T-cell (primary cell): ENCODE measurements around the gene SPAG9. TPM values are rescaled to one million over a fixed set of nuclear protein-coding genes. Genes with fewer than 3 reads are reported as not detected.

Experiments
- ATAC-seq, 4 experiments: fragments of 200-7000 bp in 3 of 4; fragments of 150-1000 bp in 1 of 4; cut with Tn5 transposase; replicated peaks in 1 of 4; 1 replicate in 3 of 4; 2 replicates in 1 of 4; pipeline ENCODE4 v1.10.0; 2021; ENCODE audit warnings: moderate library complexity in 3 of 4, mild to moderate bottlenecking in 2 of 4, moderate number of reproducible peaks in 1 of 4
- CTCF ChIA-PET, 2 donors: fragments of 300-600 bp; sonication (Branson Sonifier 250); formaldehyde crosslinking; loops; one replicate each; lab custom pipeline; 2022; ENCODE audit warnings: antibody characterized with exemption in 2 of 2; lab: Charles Lee
- POLR2A ChIA-PET, 2 donors: fragments of 300-600 bp; sonication (Branson Sonifier 250); formaldehyde crosslinking; loops; one replicate each; lab custom pipeline; 2022; ENCODE audit warnings: antibody characterized with exemption in 2 of 2; lab: Charles Lee
- DNase-seq, 35 experiments: peaks; one replicate each; pipeline versions ENCODE4 v3.0.0 to v3.0.0-alpha.2; 2013 to 2023
- H3K27ac ChIP-seq: one replicate; pipeline ENCODE4 v1.5.1; 2013; ENCODE audit warnings: low read length
- H3K27me3 ChIP-seq, 2 experiments: replicated peaks in 1 of 2; 1 replicate in 1 of 2; 2 replicates in 1 of 2; pipeline versions ENCODE4 v1.6.1 to v1.7.0; 2013; ENCODE audit warnings: low read length in 1 of 2, mixed read lengths in 1 of 2; ENCODE audit not compliant: control insufficient read depth in 2 of 2, insufficient read depth in 2 of 2; ENCODE audit errors: extremely low read depth in 1 of 2
- H3K36me3 ChIP-seq, 2 donors: 1 replicate in 1 of 2; 2 replicates in 1 of 2; pipeline versions ENCODE4 v1.6.1 to v1.7.0; 2013; ENCODE audit warnings: low read length in 1 of 2; ENCODE audit not compliant: control insufficient read depth in 2 of 2, insufficient read depth in 1 of 2; ENCODE audit errors: extremely low read depth in 1 of 2
- H3K4me1 ChIP-seq, 2 experiments: 1 replicate in 1 of 2; 2 replicates in 1 of 2; pipeline versions ENCODE4 v1.6.1 to v1.7.0; 2013; ENCODE audit warnings: low read length in 2 of 2, mixed read lengths in 1 of 2; ENCODE audit not compliant: insufficient read depth in 2 of 2, control insufficient read depth in 1 of 2; ENCODE audit errors: extremely low read depth in 1 of 2
- H3K4me3 ChIP-seq, 2 donors: 1 replicate in 1 of 2; 2 replicates in 1 of 2; pipeline versions ENCODE4 v1.5.1 to v1.7.0; 2013; ENCODE audit warnings: mild to moderate bottlenecking in 2 of 2, low read length in 1 of 2, moderate library complexity in 1 of 2; ENCODE audit not compliant: control insufficient read depth in 1 of 2; ENCODE audit errors: extremely low read depth in 1 of 2
- H3K9me3 ChIP-seq: 2 replicates; pipeline ENCODE4 v1.7.0; 2013
- H3K27ac Mint-ChIP-seq, 2 donors: one replicate each; pipeline ENCODE4 v1.8.0; 2020 to 2021; ENCODE audit warnings: mild to moderate bottlenecking in 2 of 2, mixed read lengths in 2 of 2
- H3K27me3 Mint-ChIP-seq, 2 donors: one replicate each; pipeline ENCODE4 v1.8.0; 2021 to 2022; ENCODE audit warnings: mixed read lengths in 2 of 2
- H3K36me3 Mint-ChIP-seq: one replicate; pipeline ENCODE4 v1.8.0; 2021; ENCODE audit warnings: mixed read lengths
- H3K4me1 Mint-ChIP-seq, 3 donors: one replicate each; pipeline ENCODE4 v1.8.0; 2020 to 2022; ENCODE audit warnings: mixed read lengths in 3 of 3, mild to moderate bottlenecking in 1 of 3
- H3K4me3 Mint-ChIP-seq, 3 donors: one replicate each; pipeline ENCODE4 v1.8.0; 2020 to 2022; ENCODE audit warnings: mild to moderate bottlenecking in 3 of 3, mixed read lengths in 3 of 3, moderate library complexity in 3 of 3
- H3K9me3 Mint-ChIP-seq, 3 donors: one replicate each; pipeline ENCODE4 v1.8.0; 2020 to 2022; ENCODE audit warnings: mixed read lengths in 3 of 3
- WGBS: methylation state at CpG from one replicate; pipeline ENCODE4 v1.1.5; 2013; ENCODE audit warnings: missing lambda C conversion rate; ENCODE audit not compliant: insufficient coverage; 5-methylcytosine and 5-hydroxymethylcytosine counted together
- total RNA-seq, 35 experiments: library from RNA in 6 of 35; stranded (reverse) in 6 of 35; fragments of 120-200 nt in 1 of 35; gene quantifications; one replicate each; pipeline versions ENCODE4 v1.2.1 to v1.2.4 and lab custom pipeline; 2013 to 2026

Gene SPAG9
- total RNA-seq, 5 donors from 2014 or later (not counting 1 experiment from before 2014, with no cell fraction given) = 48.9 to 61.8 (median 51.9) TPM

DNA sequence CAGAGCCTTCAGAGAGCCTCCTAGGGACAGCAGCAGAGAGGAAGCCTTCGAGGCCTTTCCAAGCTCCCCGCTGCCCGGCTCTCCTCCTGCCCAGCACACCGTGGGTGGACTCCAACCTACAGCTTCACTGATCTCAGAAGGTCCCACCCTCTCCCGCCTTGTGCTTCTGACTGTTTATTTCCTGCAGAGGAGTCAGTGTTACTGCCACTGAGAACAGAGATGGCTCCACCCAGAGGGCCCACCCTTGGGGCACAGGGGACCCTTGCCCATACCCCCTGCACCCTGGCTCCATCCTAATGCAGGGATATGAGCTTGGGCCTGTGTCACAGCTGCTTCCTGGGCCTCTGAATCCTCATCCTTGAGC is 201.8 kb downstream of the SPAG9 start:
- H3K4me1 ChIP-seq = peaks cover 33 to 58% of the 10 kb centered on the region in 2 experiments
- peak overlapping the region; percentile 53 to 67 (median 55) for H3K4me3 Mint-ChIP-seq
- POLR2A ChIA-PET = interaction anchor here (1.0 to 3.1 kb wide), 3 partner anchors 9 to 52 kb away, joined by 3 to 19 read pairs (median 19); partner anchors contain the start of gene TOB1 (in 2 of the 2)
- 24% methylated on average over 4 of the region's 5 CpGs for WGBS
- peak overlapping the region; percentile 97 to 98 for H3K27ac Mint-ChIP-seq
- H3K27ac ChIP-seq = peak overlapping the region; percentile 93
- H3K36me3 ChIP-seq = no peaks in the 10 kb centered on the region
- no peaks in the 10 kb centered on the region for H3K27me3 Mint-ChIP-seq
- CTCF ChIA-PET = interaction anchor here in 1 of 2 donors (1.3 kb wide), 1 partner anchor 66 kb away, joined by 5 read pairs; no protein-coding TSS in a partner anchor
- DNase-seq = peak in 11 of 35 experiments; percentile 11 to 52 (median 26)
- H3K36me3 Mint-ChIP-seq = no peaks in the 10 kb centered on the region
- H3K4me3 ChIP-seq = no peak overlapping the region
- no peaks in the 10 kb centered on the region for H3K27me3 ChIP-seq
- peaks cover 50 to 67% (median 63%) of the 10 kb centered on the region in 3 donors for H3K4me1 Mint-ChIP-seq
- peak in 3 of 4 experiments; percentile 51 to 67 (median 53) for ATAC-seq
- H3K9me3 ChIP-seq = no peaks in the 10 kb centered on the region
- H3K9me3 Mint-ChIP-seq = no peaks in the 10 kb centered on the region

DNA sequence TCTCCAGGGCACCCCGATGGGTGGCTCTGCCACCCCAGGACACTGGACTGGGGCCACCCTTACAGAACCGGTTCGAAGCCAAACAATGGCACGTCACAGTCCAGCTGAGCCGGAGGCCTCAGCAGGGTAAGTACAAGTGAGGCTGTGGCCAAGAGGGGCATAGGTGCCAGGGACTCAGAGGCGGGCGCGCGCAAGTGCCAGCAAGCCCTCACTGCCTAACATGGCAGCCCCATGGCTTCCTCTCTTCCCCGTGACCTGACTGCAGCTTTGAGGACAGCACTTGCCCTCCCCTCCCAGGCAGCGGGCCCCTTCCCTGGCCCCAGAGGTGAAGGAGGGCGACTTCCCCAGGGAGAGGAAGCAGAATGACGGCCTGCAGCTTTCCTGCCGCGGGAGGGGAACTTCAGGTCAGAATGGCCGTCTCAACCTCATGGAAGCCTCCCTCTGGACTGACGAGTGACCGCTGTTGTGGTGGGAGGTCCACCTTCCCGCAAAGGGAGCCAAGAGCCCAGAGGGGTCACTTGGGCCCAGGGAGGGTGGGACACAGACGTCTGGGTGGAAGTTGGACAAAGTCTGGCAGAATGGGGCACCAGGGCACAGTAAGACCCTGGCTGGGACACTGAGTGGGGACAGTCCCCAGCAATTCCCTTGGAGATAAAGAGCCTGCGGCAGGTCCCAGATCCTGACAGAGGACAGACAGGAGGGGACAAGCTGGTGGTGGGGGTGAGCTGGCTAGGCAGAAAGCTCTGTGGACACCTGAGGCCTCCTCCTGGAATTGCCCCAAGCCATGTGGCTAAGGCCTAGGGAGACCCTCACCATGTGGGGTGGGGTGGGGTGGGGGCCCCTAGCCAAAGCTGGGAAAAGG is 202.4 kb downstream of the SPAG9 start:
- H3K4me1 ChIP-seq = peaks cover 36 to 64% of the 10 kb centered on the region in 2 experiments
- ATAC-seq (no peak), DNase-seq (peak in 1 of 35 experiments; percentile 31)
- Mint-ChIP-seq H3K27me3 (no peaks in the 10 kb centered on the region), H3K36me3 (no peaks in the 10 kb centered on the region), H3K27ac (peak overlapping the region; percentile 81 to 97), H3K4me1 (peaks cover 52 to 73% (median 69%) of the 10 kb centered on the region in 3 donors), H3K4me3 (peak overlapping the region in 1 of 3 donors; percentile 67), H3K9me3 (no peaks in the 10 kb centered on the region)
- no peak overlapping the region for H3K4me3 ChIP-seq
- H3K27me3 ChIP-seq = no peaks in the 10 kb centered on the region
- WGBS = 90% methylated on average over 16 of the region's 21 CpGs
- ChIA-PET CTCF (interaction anchor here in 1 of 2 donors (1.3 kb wide), 1 partner anchor 66 kb away, joined by 5 read pairs; no protein-coding TSS in a partner anchor), POLR2A (interaction anchor here (0.7 to 3.1 kb wide), 4 partner anchors 9 to 52 kb away, joined by 3 to 19 read pairs (median 11); partner anchors contain the start of gene TOB1 (in 2 of the 2))
- no peaks in the 10 kb centered on the region for H3K36me3 ChIP-seq
- H3K9me3 ChIP-seq = no peaks in the 10 kb centered on the region
- H3K27ac ChIP-seq = peak overlapping the region; percentile 93

DNA sequence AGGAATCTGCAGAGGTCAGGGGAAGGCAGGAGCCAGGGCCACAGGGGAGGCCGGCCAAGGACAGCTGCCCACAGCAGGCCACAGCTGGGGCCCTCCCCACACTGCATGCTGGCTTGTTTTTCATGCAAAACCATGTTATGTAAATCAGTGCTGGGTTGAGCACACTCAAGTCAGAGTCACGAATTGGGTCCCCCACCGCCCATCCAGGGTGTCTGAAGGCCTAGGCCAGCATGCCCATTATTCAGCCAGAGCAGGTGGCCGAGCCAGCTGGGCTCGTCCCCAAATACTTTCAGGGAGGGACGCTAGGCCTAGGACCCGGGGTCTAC is 203.3 kb downstream of the SPAG9 start:
- ATAC-seq (no peak), DNase-seq (no peak)
- POLR2A ChIA-PET = no interaction called here
- Histone ChIP-seq H3K27ac (no peak overlapping the region), H3K4me1 (peaks cover 40 to 70% of the 10 kb centered on the region in 2 experiments), H3K36me3 (no peaks in the 10 kb centered on the region), H3K9me3 (no peaks in the 10 kb centered on the region), H3K27me3 (no peaks in the 10 kb centered on the region), H3K4me3 (no peak overlapping the region)
- peak overlapping the region in 1 of 3 donors; percentile 67 for H3K4me3 Mint-ChIP-seq
- CTCF ChIA-PET = no interaction called here
- no peaks in the 10 kb centered on the region for H3K9me3 Mint-ChIP-seq
- peaks cover 57 to 78% (median 73%) of the 10 kb centered on the region in 3 donors for H3K4me1 Mint-ChIP-seq
- no peaks in the 10 kb centered on the region for H3K36me3 Mint-ChIP-seq
- no peaks in the 10 kb centered on the region for H3K27me3 Mint-ChIP-seq
- WGBS = 71% methylated on average over 3 of the region's 7 CpGs
- peak overlapping the region; percentile 31 to 48 for H3K27ac Mint-ChIP-seq

DNA sequence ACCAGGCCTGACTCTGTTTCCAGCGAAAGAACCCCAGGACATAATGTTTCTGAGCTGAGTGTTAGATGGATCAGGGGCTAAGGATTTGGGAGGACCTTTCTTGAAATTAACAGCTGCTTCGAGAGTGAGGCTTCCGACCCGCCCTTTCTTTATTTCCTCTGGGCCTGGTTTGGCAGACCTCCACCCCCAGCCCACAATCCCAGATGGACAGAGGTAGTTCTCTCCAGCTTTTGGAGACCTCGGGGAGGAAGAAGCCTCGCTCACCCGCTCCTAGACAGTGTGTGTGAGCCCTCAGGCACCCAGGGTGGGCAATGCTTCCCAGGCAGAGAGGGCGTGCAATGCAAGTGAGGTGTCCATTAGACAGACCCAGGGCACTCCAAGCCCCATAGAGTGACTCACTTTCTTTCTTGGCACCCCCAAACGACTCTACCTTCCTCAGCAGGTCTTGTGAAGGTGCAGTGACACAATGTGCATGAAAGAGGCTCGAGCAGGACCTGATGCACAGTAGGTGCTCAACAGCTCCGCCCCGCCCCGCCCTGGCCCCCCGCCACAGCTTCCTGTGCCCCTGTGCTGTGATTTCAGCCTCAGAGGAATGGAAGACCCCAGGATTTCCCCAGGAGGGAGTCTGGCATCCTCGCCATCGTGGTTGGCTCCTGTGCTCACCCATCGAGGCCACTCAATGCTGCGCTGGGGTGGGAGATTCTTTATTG is 203.8 kb downstream of the SPAG9 start:
- H3K4me3 ChIP-seq = no peak overlapping the region
- POLR2A ChIA-PET = interaction anchor here in 1 of 2 donors (0.6 kb wide), 1 partner anchor 54 kb away, joined by 3 read pairs; no protein-coding TSS in a partner anchor
- no peak for ATAC-seq
- no peaks in the 10 kb centered on the region for H3K27me3 ChIP-seq
- no peak for DNase-seq
- Mint-ChIP-seq H3K27ac (peak overlapping the region; percentile 36 to 64), H3K9me3 (no peaks in the 10 kb centered on the region), H3K27me3 (no peaks in the 10 kb centered on the region), H3K4me1 (peaks cover 56 to 79% (median 68%) of the 10 kb centered on the region in 3 donors), H3K36me3 (no peaks in the 10 kb centered on the region), H3K4me3 (peak overlapping the region in 1 of 3 donors; percentile 67)
- no peaks in the 10 kb centered on the region for H3K9me3 ChIP-seq
- CTCF ChIA-PET = interaction anchor here (0.5 to 0.7 kb wide), 2 partner anchors 65 to 135 kb away, joined by 4 to 6 read pairs; no protein-coding TSS in a partner anchor
- peaks cover 44 to 75% of the 10 kb centered on the region in 2 experiments for H3K4me1 ChIP-seq
- WGBS = 83% methylated on average over 14 of the region's 18 CpGs
- H3K27ac ChIP-seq = no peak overlapping the region
- no peaks in the 10 kb centered on the region for H3K36me3 ChIP-seq

DNA sequence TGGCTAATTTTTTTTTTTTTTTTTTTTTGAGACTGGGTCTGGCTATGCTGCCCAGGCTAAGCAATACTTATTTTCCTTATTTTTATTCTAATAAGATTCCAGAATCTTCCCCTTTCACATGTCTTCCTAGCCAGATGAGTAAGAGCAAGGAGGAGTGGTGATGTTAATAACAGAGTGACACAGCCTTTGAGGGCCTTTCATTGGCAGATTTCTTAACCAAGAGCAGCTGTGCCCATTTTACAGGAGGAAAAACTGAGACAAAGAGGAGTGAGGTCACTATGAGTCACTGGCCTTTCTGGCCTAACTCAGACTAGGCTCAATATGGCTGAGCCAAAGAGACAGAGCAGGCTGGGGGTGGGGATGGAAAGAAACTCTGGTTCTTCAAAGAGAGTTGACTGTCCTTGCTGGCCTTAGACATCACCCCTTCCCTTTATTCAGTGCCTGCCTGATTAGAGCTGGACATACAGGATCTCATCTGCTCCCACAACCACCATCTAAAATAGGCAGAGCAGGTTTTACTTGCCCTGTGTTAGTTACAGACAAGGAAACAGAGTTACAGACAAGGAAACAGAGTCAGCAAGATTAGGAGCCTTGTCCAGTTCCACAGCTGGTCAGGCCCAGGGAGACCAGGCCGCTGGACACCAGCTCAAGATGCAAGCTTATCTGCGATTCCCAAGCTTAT is 204.5 kb downstream of the SPAG9 start:
- POLR2A ChIA-PET = interaction anchor here in 1 of 2 donors (0.6 kb wide), 1 partner anchor 54 kb away, joined by 3 read pairs; no protein-coding TSS in a partner anchor

More for the DNA sequence above, 204.5 kb downstream of the SPAG9 start:
- peaks cover 50 to 82% of the 10 kb centered on the region in 2 experiments for H3K4me1 ChIP-seq
- Mint-ChIP-seq H3K9me3 (no peaks in the 10 kb centered on the region), H3K36me3 (no peaks in the 10 kb centered on the region), H3K27ac (peak overlapping the region; percentile 36 to 64), H3K4me1 (peaks cover 59 to 80% (median 67%) of the 10 kb centered on the region in 3 donors), H3K27me3 (no peaks in the 10 kb centered on the region), H3K4me3 (peak overlapping the region in 1 of 3 donors; percentile 37)
- no peak overlapping the region for H3K27ac ChIP-seq
- CTCF ChIA-PET = interaction anchor here in 1 of 2 donors (0.7 kb wide), 1 partner anchor 64 kb away, joined by 6 read pairs; no protein-coding TSS in a partner anchor
- H3K27me3 ChIP-seq = no peaks in the 10 kb centered on the region
- H3K4me3 ChIP-seq = no peak overlapping the region
- ATAC-seq (no peak), DNase-seq (no peak)
- 92% methylated on average over 2 of the region's 2 CpGs for whole genome bisulfite sequencing
- no peaks in the 10 kb centered on the region for H3K36me3 ChIP-seq
- H3K9me3 ChIP-seq = no peaks in the 10 kb centered on the region
